ENCODE results near the gene FAF1. TPM values are rescaled to one million over a fixed set of nuclear protein-coding genes. Genes with fewer than 3 reads are reported as not detected.

The FAF1 gene
- total and polyA plus RNA-seq, 9 of the 15 experiments (the other 6 are each of a cell fraction or from before 2014, with no cell fraction given), result 48.7 to 225 (median 118) TPM

DNA sequence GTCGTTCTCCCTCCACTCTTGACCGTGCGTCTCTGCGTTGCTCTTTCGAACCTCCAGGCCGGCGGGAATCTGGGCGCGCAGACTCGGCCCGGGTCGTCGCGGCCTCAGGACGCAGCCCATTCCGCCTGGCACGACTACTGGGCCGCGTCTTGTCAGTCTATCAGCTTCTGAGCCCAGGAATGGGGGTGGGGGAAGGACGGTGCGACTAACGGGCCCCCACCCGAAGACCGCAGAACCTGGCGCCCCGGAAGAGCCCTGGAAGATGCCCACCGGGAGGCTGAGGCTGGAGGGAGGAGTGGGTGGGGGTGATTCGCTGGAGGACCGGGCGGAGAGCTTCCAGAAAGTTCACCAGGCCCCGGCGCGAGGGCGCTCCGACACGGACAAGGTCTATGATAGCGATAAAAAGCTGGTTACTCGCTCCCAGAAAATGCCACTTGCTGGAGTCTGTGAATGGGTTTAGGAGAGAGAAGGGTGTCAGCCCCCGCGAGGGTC is 535.1 kb downstream of the FAF1 start:
- no peaks in the 10 kb centered on the region for H3K36me3 ChIP-seq (ENCODE audit: control insufficient read depth, insufficient read depth, low read length)
- no peaks in the 10 kb centered on the region for H3K9me1 ChIP-seq (ENCODE audit: control insufficient read depth, insufficient read depth, low read length)
- FAIRE-seq, result no peak
- BruUV-seq (replicated peaks), result no TSS peak
- no peaks in the 10 kb centered on the region for H3K9me3 ChIP-seq (replicated peaks; ENCODE audit: control insufficient read depth, insufficient read depth, low read depth, low read length)
- in situ Hi-C loops (cut with MboI) (no loop called here), intact Hi-C loops (cut with micrococcal nuclease) (no loop called here)
- 33% methylated on average over 40 of the region's 40 CpGs for WGBS (ENCODE audit: insufficient coverage, low coverage, missing lambda C conversion rate)
- TF ChIP-seq CBX8 (IDR thresholded peaks at IDR 0.05; ENCODE audit: borderline replicate concordance, extremely low read depth, low read depth, low read length, poor library complexity, severe bottlenecking) (peak; percentile 24), ASH1L (IDR thresholded peaks at IDR 0.05; ENCODE audit: borderline replicate concordance, low read depth, partially characterized antibody) (no peak)
- no peaks in the 10 kb centered on the region for H3K79me2 ChIP-seq (ENCODE audit: control insufficient read depth, insufficient read depth, low read length)
- POLR2A ChIA-PET, result interaction anchor here (0.9 to 2.3 kb wide), 2 partner anchors 8 to 9 kb away, joined by 4 to 8 read pairs; no protein-coding TSS in a partner anchor
- H3K27ac ChIP-seq (ENCODE audit: extremely low read depth, low read depth, low read length), result no peak overlapping the region
- no peak for DNase-seq (ENCODE audit: extremely low read depth in 1 of 4, low spot score in 3 of 4)
- H2AFZ ChIP-seq (ENCODE audit: low read depth, low read length), result no peak overlapping the region
- no peak for ATAC-seq
- H3K9ac ChIP-seq (ENCODE audit: insufficient read depth in 1 of 2, low read depth in 2 of 2, low read length in 2 of 2), result no peak overlapping the region
- no peak overlapping the region for H3K4me3 ChIP-seq
- no peaks in the 10 kb centered on the region; the same call in 1 of the 2 replicates for H4K20me1 ChIP-seq (replicated peaks; ENCODE audit: control insufficient read depth, insufficient read depth, low read length)
- CTCF ChIA-PET (ENCODE audit: low intra/inter-chr PET ratio), result no interaction called here
- peaks cover 0 to 32% of the 10 kb centered on the region in 2 experiments; a peak in 2 of 5 replicates for H3K4me1 ChIP-seq (replicated peaks in 1 of 2; ENCODE audit: control insufficient read depth in 2 of 2, insufficient read depth in 2 of 2, low read length in 2 of 2)
- H3K4me2 ChIP-seq (ENCODE audit: insufficient read depth, low read length), result no peak overlapping the region
- peaks cover 72 to 81% of the 10 kb centered on the region in 2 experiments for H3K27me3 ChIP-seq (ENCODE audit: control insufficient read depth in 2 of 2, insufficient read depth in 2 of 2, low read length in 2 of 2)

- ATAC-seq (no peak), DNase-seq (ENCODE audit: extremely low read depth in 1 of 4, low spot score in 3 of 4) (no peak), FAIRE-seq (no peak)
- Histone ChIP-seq H3K27ac (ENCODE audit: extremely low read depth, low read depth, low read length) (no peak overlapping the region), H4K20me1 (replicated peaks; ENCODE audit: control insufficient read depth, insufficient read depth, low read length) (no peaks in the 10 kb centered on the region; the same call in 1 of the 2 replicates), H3K9me3 (replicated peaks; ENCODE audit: control insufficient read depth, insufficient read depth, low read depth, low read length) (no peaks in the 10 kb centered on the region), H2AFZ (ENCODE audit: low read depth, low read length) (no peak overlapping the region), H3K4me3 (no peak overlapping the region), H3K4me2 (ENCODE audit: insufficient read depth, low read length) (no peak overlapping the region), H3K27me3 (ENCODE audit: control insufficient read depth in 2 of 2, insufficient read depth in 2 of 2, low read length in 2 of 2) (peaks cover 76 to 88% of the 10 kb centered on the region in 2 experiments), H3K36me3 (ENCODE audit: control insufficient read depth, insufficient read depth, low read length) (no peaks in the 10 kb centered on the region), H3K4me1 (replicated peaks in 1 of 2; ENCODE audit: control insufficient read depth in 2 of 2, insufficient read depth in 2 of 2, low read length in 2 of 2) (peaks cover 0 to 35% of the 10 kb centered on the region in 2 experiments; a peak in 2 of 5 replicates), H3K9ac (ENCODE audit: insufficient read depth in 1 of 2, low read depth in 2 of 2, low read length in 2 of 2) (no peak overlapping the region), H3K9me1 (ENCODE audit: control insufficient read depth, insufficient read depth, low read length) (no peaks in the 10 kb centered on the region), H3K79me2 (ENCODE audit: control insufficient read depth, insufficient read depth, low read length) (no peaks in the 10 kb centered on the region)
- CTCF ChIA-PET (ENCODE audit: low intra/inter-chr PET ratio), result no interaction called here
- POLR2A ChIA-PET, result interaction anchor here (0.6 to 2.3 kb wide), 6 partner anchors 8 to 1182 kb away, joined by 3 to 8 read pairs (median 4); no protein-coding TSS in a partner anchor
- no TSS peak for BruUV-seq (replicated peaks)
- in situ Hi-C loops (cut with MboI) (no loop called here), intact Hi-C loops (cut with micrococcal nuclease) (no loop called here)
- TF ChIP-seq CBX8 (IDR thresholded peaks at IDR 0.05; ENCODE audit: borderline replicate concordance, extremely low read depth, low read depth, low read length, poor library complexity, severe bottlenecking) (peak; percentile 74), ZNF586 (CRISPR knock-in tag; conservative IDR thresholded peaks at IDR 0.05) (no peak)
- 19% methylated on average over 33 of the region's 35 CpGs for WGBS (ENCODE audit: insufficient coverage, low coverage, missing lambda C conversion rate)
These were observed 535.8 kb downstream of the FAF1 start for GRCh38 chr1:50424045-50424883.

Measured in K562 (cell line).